Measurements from ENCODE around the gene MCRIP2. TPM values are rescaled to one million over a fixed set of nuclear protein-coding genes. Genes with fewer than 3 reads are reported as not detected.

MCRIP2 gene
- total RNA-seq, 1 experiment from 2014 or later, result 56.3 TPM

DNA sequence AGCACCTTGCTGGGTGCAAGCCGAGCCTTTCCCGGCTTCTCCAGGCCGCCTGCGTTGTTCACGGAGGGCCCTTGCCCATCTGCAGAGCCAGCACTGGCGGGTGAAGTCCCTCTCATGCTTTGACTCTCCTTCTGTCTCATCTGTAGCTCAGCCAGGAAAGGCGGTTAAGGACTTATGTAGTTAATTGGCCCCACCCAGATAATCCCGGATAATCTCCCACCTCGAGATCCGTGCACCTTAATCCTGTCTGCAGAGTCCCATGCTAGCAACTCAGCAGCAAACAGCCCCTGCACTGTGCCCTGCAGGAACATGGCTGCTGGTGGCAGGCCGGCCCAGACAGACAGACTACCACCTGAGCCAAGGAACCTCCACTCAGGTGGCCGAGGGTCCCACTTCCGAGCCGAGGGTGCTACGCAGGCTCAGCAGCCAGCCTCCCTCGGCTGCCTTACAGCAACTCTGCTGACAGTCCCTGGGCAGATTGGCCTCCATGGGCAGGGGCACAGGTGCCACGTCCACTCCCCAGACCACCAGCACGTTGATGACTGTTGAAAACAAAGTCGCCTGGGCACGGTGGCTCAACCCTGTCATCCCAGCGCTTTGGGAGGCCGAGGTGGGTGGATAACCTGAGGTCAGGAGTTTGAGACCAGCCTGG lies 34.8 kb upstream of the MCRIP2 start:
- DNase-seq, result no peak
- TF ChIP-seq, protein P1, sequence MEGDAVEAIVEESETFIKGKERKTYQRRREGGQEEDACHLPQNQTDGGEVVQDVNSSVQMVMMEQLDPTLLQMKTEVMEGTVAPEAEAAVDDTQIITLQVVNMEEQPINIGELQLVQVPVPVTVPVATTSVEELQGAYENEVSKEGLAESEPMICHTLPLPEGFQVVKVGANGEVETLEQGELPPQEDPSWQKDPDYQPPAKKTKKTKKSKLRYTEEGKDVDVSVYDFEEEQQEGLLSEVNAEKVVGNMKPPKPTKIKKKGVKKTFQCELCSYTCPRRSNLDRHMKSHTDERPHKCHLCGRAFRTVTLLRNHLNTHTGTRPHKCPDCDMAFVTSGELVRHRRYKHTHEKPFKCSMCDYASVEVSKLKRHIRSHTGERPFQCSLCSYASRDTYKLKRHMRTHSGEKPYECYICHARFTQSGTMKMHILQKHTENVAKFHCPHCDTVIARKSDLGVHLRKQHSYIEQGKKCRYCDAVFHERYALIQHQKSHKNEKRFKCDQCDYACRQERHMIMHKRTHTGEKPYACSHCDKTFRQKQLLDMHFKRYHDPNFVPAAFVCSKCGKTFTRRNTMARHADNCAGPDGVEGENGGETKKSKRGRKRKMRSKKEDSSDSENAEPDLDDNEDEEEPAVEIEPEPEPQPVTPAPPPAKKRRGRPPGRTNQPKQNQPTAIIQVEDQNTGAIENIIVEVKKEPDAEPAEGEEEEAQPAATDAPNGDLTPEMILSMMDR (IDR thresholded peaks at IDR 0.05; ENCODE audit: unreplicated experiment), result no peak
- intact Hi-C loops (cut with micrococcal nuclease; ENCODE audit: unreplicated experiment), result no loop called here
- Mint-ChIP-seq H3K4me3 (ENCODE audit: low read depth, unreplicated experiment) (no peak overlapping the region), H3K9me3 (ENCODE audit: low read depth, unreplicated experiment) (peaks cover 6% of the 10 kb centered on the region), H3K4me1 (ENCODE audit: low read depth, unreplicated experiment) (peaks cover 7% of the 10 kb centered on the region), H3K36me3 (ENCODE audit: insufficient read depth, unreplicated experiment) (peaks cover 6% of the 10 kb centered on the region), H3K27me3 (ENCODE audit: unreplicated experiment) (no peaks in the 10 kb centered on the region), H3K27ac (ENCODE audit: unreplicated experiment) (no peak overlapping the region)
- CTCF ChIA-PET, result no interaction called here
- BruUV-seq (replicated peaks), result no TSS peak

DNA sequence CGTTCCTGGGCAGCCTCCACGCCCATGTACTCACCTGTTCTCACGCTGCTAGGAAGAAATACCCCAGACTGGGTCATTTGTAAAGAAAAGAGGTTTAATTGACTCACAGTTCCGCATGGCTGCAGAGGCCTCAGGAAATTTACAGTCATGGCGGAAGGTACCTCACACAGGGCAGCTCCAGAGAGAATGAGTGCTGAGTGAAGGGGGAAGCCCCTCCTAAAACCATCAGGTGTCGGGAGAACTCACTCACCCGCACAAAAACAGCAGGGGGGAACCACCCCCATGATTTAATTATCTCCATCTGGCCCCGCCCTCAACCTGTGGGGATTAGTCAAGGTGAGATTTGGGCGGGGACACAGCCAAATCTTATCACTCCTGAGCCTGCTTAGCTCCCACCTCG lies 33.6 kb upstream of the MCRIP2 start:
- CTCF ChIA-PET, result interaction anchor here (0.5 kb wide), 1 partner anchor 207 kb away, joined by 3 read pairs; no protein-coding TSS in a partner anchor
- peaks cover 7% of the 10 kb centered on the region for H3K4me1 Mint-ChIP-seq (ENCODE audit: low read depth, unreplicated experiment)
- no peak for DNase-seq
- BruUV-seq (replicated peaks), result no TSS peak
- intact Hi-C loops (cut with micrococcal nuclease; ENCODE audit: unreplicated experiment), result no loop called here
- no peaks in the 10 kb centered on the region for H3K27me3 Mint-ChIP-seq (ENCODE audit: unreplicated experiment)
- TF ChIP-seq, protein P1 (IDR thresholded peaks at IDR 0.05; ENCODE audit: unreplicated experiment), result no peak
- peaks cover 6% of the 10 kb centered on the region for H3K9me3 Mint-ChIP-seq (ENCODE audit: low read depth, unreplicated experiment)
- H3K4me3 Mint-ChIP-seq (ENCODE audit: low read depth, unreplicated experiment), result no peak overlapping the region
- H3K27ac Mint-ChIP-seq (ENCODE audit: unreplicated experiment), result no peak overlapping the region
- peaks cover 6% of the 10 kb centered on the region for H3K36me3 Mint-ChIP-seq (ENCODE audit: insufficient read depth, unreplicated experiment)

DNA sequence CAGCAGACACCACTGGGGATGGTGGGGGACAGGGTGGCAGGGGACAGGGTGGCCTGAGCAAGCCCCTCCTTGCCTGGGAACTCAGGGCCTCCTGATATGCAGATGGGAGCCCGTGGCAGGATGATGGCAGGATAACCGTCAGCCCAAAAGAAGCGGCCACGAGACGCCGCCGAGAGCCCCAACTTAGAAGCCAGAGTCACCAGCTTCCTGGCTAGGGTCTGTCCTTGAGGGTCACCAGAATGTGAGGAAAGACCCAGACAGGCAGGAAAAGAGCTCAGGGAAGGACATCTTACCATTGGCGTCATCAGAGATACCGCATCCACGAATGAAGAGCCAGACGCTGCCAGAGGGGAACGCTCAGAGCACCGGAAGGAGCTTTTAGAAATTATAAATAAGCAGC lies 32.3 kb upstream of the MCRIP2 start:
- CTCF ChIA-PET, result interaction anchor here (0.5 kb wide), 1 partner anchor 12 kb away, joined by 4 read pairs; no protein-coding TSS in a partner anchor
- intact Hi-C loops (cut with micrococcal nuclease; ENCODE audit: unreplicated experiment), result no loop called here
- Mint-ChIP-seq H3K4me1 (ENCODE audit: low read depth, unreplicated experiment) (peaks cover 7% of the 10 kb centered on the region), H3K27me3 (ENCODE audit: unreplicated experiment) (no peaks in the 10 kb centered on the region), H3K27ac (ENCODE audit: unreplicated experiment) (no peak overlapping the region), H3K9me3 (ENCODE audit: low read depth, unreplicated experiment) (peaks cover 6% of the 10 kb centered on the region), H3K4me3 (ENCODE audit: low read depth, unreplicated experiment) (no peak overlapping the region), H3K36me3 (ENCODE audit: insufficient read depth, unreplicated experiment) (peaks cover 15% of the 10 kb centered on the region)
- TF ChIP-seq, protein P1 (IDR thresholded peaks at IDR 0.05; ENCODE audit: unreplicated experiment), result no peak
- DNase-seq, result no peak
- BruUV-seq (replicated peaks), result no TSS peak

DNA sequence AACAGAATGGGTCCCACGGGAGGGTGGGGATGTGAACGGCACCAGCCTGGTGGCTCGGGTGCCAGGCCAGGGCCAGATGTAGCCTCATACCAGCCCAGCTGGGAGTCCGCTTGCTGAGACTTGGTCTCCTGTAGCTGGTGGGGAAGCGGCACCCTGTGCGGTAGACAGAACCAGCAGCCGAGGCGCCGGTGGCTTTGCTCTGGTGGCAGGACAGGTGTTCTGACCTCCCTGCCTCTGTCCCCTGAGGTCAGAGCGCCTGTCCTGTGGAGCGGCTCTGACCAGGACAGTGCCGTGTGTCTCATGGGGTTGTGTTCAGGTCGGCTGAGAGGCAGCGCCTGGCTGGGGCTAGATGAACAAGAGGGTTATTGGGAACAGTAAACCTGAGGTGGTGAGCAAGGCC lies 31.6 kb upstream of the MCRIP2 start:
- Mint-ChIP-seq H3K36me3 (ENCODE audit: insufficient read depth, unreplicated experiment) (peaks cover 15% of the 10 kb centered on the region), H3K4me1 (ENCODE audit: low read depth, unreplicated experiment) (peaks cover 7% of the 10 kb centered on the region), H3K9me3 (ENCODE audit: low read depth, unreplicated experiment) (peaks cover 6% of the 10 kb centered on the region), H3K27me3 (ENCODE audit: unreplicated experiment) (no peaks in the 10 kb centered on the region), H3K27ac (ENCODE audit: unreplicated experiment) (no peak overlapping the region), H3K4me3 (ENCODE audit: low read depth, unreplicated experiment) (no peak overlapping the region)
- CTCF ChIA-PET, result no interaction called here
- intact Hi-C loops (cut with micrococcal nuclease; ENCODE audit: unreplicated experiment), result no loop called here
- TF ChIP-seq, protein P1 (IDR thresholded peaks at IDR 0.05; ENCODE audit: unreplicated experiment), result no peak
- DNase-seq, result no peak
- no TSS peak for BruUV-seq (replicated peaks)
